Dermis blood vessel endothelial cell (primary cell): ENCODE measurements around the gene NUMB. TPM values are rescaled to one million over a fixed set of nuclear protein-coding genes. Genes with fewer than 3 reads are reported as not detected.
"Not testable (repeated sequence)": the region's sequence is repeated elsewhere in the genome, so short reads cannot be mapped to it uniquely, and the experiment has no call there.

Experiments
- DNase-seq: peaks from one replicate; pipeline ENCODE4 v3.0.0; 2010
- total RNA-seq: library from RNA; depleted of rRNA; stranded (reverse); fragments of >200 nt; gene quantifications from 2 replicates; pipeline ENCODE4 v1.2.3, GENCODE V29; 2014

NUMB gene
- total RNA-seq, 1 donor from 2014 or later, result 46.3 TPM

DNA sequence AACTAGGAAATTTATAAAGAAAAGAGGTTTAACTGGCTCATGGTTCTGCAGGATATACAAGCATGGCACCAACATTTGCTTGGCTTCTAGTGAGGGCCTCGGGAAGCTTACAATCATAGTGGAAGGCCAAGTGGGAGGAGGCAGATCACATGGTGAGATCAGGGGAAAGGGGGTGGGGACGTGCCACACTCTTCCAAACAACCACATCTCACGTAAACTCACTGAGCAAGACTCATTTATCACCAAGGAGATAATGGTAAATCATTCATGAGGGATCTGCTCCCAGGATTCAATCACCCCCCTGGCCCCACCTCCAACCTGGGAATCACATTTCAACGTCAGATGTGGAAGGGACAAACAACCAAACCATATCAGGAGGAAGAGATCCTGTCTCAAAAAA lies 35.8 kb downstream of the NUMB start:
- no peak for DNase-seq

GRCh38 chr14:73418227-73418626 lies 40.1 kb downstream of the NUMB start:
- no peak for DNase-seq

DNA sequence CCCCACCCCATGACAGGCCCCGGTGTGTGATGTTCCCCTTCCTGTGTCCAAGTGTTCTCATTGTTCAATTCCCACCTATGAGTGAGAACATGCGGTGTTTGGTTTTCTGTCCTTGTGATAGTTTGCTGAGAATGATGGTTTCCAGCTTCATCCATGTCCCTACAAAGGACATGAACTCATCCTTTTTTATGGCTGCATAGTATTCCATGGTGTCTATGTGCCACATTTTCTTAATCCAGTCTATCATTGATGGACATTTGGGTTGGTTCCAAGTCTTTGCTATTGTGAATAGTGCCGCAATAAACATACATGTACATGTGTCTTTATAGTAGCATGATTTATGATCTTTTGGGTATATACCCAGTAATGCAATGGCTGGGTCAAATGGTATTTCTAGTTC lies 52.1 kb downstream of the NUMB start:
- not testable (repeated sequence) for DNase-seq

DNA sequence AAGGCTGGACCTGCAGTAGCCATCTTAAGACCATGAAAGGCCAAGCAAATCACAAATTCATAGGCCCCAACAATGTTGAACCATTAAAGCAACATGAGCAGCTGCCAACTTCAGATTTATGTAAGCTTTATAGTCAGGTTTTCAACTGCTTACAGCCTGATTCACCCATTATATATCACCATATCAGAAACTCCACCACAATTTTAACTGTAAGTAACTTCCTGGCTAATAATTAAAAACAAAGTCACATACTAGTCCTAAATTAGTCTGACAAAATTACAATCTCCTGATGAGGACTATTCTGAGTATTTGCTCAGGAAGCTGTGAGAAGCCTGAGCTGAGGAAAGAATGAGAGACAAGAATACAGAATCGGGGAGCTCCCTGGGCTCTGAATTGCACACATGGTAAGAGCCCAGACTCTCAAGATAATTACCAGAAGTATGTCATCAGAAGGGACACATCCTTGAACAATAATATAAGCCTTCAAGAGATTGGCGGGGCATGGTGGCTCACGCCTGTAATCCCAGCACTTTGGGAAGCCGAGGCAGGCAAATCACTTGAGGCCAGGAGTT lies 55.1 kb downstream of the NUMB start:
- DNase-seq, result no peak

- no peak for DNase-seq
Observed at GRCh38 chr14:73402579-73402978, 55.8 kb downstream of the NUMB start.

- DNase-seq, result no peak
Observed at GRCh38 chr14:73397810-73398209, 60.5 kb downstream of the NUMB start.

GRCh38 chr14:73394317-73394716 lies 64.0 kb downstream of the NUMB start:
- no peak for DNase-seq

- DNase-seq, result no peak
Observed at GRCh38 chr14:73393375-73393774, 65.0 kb downstream of the NUMB start.

DNA sequence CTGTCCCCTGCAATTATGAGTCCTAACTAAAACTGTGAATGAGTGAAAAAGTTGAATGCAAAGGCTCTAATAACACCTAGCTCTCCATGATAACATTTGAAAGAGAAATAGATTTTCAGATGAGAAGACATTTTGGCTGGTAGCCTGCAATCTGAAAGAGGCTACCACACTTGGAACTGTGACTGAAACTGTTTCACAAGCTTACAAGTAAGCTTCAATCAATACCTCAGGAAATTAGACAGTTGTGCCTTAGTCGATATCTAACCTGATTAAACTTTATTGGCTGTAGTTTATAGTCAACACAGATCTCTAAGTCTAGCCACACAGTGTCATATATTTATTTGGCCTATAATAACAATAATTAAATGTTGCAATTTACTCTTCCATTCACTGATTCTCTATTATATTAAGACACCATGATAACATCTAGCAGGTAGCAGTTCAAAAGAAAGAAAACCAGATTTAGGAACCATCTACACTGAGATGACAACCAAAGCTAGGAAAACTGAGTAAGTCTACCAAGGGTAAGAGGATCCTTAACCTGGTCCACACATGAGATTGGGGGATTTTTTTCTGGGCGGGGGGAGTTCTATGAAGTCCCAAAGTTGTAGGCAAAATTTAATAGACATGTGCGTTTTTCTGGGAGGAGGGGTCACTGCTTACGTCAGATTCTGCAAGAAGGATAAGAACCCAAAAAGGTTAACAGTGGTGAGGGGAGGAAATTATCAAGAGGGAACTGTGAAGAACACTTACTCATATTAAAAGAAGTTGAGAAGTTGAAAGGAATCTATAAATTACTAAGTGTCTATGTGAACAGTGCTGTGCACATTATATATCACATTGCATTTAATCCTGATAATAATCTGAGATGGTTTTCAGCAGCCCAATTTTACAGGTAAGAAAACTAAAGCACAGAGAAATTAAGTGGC lies 65.8 kb downstream of the NUMB start:
- DNase-seq, result no peak

DNA sequence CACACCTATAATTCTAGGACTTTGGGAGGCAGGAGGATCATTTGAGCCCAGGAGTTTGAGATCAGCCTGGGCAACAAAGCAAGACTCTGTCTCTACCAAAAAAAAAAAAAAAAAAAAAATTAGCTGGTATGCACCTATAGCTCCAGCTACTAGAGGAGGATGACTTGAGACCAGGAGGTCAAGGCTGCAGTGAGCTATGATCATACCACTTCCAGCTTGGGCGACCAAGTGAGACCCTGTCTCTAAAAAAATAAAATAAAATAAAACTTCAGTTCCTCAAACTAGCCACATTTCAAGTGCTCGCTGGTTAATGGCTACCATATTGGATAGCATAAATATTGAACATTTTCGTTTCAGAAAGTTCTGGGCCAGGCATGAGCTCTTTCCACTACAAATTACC lies 70.5 kb downstream of the NUMB start:
- not testable (repeated sequence) for DNase-seq

- no peak for DNase-seq
Observed at GRCh38 chr14:73386342-73386741, 72.0 kb downstream of the NUMB start.

DNA sequence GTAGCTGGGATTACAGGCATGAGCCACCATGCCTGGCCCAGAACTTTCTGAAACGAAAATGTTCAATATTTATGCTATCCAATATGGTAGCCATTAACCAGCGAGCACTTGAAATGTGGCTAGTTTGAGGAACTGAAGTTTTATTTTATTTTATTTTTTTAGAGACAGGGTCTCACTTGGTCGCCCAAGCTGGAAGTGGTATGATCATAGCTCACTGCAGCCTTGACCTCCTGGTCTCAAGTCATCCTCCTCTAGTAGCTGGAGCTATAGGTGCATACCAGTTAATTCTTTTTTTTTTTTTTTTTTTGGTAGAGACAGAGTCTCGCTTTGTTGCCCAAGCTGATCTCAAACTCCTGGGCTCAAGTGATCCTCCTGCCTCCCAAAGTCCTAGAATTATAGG lies 73.3 kb downstream of the NUMB start:
- DNase-seq, result not testable (repeated sequence)

DNA sequence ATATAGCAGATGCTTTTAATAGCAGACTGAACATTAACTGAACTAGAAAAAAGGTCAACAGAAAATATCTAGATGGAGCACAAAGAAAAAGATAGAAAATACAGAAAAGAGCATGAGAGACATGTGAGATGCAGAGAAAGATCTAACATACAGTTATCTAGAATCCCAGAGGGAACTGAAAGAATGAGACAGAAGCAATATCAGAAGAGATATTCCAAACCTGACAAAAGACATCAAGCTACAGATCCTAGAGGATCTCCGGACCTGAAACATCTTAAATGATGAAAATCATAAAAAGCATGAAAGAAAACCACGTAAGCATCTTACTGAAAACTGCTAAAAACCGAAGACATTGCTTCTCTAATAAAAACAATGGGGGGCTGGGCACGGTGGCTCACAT lies 75.0 kb downstream of the NUMB start:
- no peak for DNase-seq

- no peak for DNase-seq
Observed at GRCh38 chr14:73381380-73382013, 76.8 kb downstream of the NUMB start.

- DNase-seq, result no peak
Observed at GRCh38 chr14:73376585-73376984, 81.8 kb downstream of the NUMB start.

- DNase-seq, result no peak
Observed at GRCh38 chr14:73375861-73376260, 82.5 kb downstream of the NUMB start.

GRCh38 chr14:73374218-73374617 lies 84.1 kb downstream of the NUMB start:
- no peak for DNase-seq

GRCh38 chr14:73372529-73372928 lies 85.8 kb downstream of the NUMB start:
- no peak for DNase-seq

DNA sequence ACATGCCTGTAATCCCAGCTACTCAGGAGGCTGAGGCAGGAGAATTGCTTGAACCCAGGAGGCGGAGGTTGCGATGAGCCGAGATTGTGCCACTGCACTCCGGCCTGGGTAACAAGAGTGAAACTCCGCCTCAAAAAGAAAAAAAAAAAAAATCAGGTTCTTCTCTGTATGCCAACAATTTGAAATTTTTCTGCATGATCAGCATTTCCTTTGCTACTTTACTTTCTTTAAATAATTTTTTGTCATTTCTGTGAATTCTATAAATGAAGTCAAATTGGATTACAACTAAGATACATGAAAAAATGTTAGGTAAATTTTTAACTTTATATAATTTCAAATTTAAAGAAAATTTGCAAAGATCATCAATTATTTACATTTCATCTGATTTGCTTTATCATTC lies 87.8 kb downstream of the NUMB start:
- no peak for DNase-seq

GRCh38 chr14:73369428-73369827 lies 88.9 kb downstream of the NUMB start:
- DNase-seq, result no peak

GRCh38 chr14:73368616-73369015 lies 89.7 kb downstream of the NUMB start:
- DNase-seq, result no peak

- DNase-seq, result no peak
Observed at GRCh38 chr14:73365727-73366126, 92.6 kb downstream of the NUMB start.

- no peak for DNase-seq
Observed at GRCh38 chr14:73364559-73364958, 93.8 kb downstream of the NUMB start.

DNA sequence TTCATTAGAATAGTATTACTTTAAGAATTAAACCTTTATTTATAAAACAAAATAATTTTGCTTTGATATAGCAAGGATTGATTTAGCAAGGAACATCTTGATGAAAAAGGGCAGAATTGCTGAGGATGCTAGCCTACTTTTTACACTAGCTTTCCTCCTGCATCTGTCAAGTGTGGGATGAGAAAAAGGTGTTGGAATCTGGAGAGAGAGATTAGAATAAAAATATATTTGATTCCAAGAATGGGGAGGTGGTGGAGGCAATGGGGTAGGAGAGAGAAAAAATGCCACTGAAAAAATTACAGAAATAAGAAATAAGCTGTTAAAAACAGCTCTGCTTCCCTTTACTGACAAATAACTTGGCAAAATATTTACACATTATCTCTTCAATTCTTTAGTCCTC lies 98.9 kb downstream of the NUMB start:
- DNase-seq, result no peak
